HG02938 (cell line): Measurements from ENCODE around the gene KIF26A.

Experiments
- ATAC-seq: cut with Tn5 transposase; IDR thresholded peaks from one replicate; pipeline ENCODE4 v1.9.1; 2021; ENCODE audit warnings: mild to moderate bottlenecking, moderate library complexity; ENCODE audit not compliant: unreplicated experiment

Gene KIF26A

GRCh38 chr14:104101086-104101621, 37.2 kb upstream of the KIF26A start:
- ATAC-seq: no peak

GRCh38 chr14:104101651-104102281, 36.6 kb upstream of the KIF26A start:
- ATAC-seq: no peak

GRCh38 chr14:104102282-104102914, 36.0 kb upstream of the KIF26A start:
- ATAC-seq: no peak

- no peak for ATAC-seq
Observed at GRCh38 chr14:104103061-104103445, 35.3 kb upstream of the KIF26A start.

- ATAC-seq: no peak
Observed at GRCh38 chr14:104103446-104104075, 34.8 kb upstream of the KIF26A start.

GRCh38 chr14:104104076-104104901, 34.1 kb upstream of the KIF26A start:
- no peak for ATAC-seq

GRCh38 chr14:104105071-104105821, 33.1 kb upstream of the KIF26A start:
- no peak for ATAC-seq

- ATAC-seq: no peak
Observed at GRCh38 chr14:104105822-104106470, 32.4 kb upstream of the KIF26A start.

- no peak for ATAC-seq
Observed at GRCh38 chr14:104106471-104106991, 31.9 kb upstream of the KIF26A start.

- no peak for ATAC-seq
Observed at GRCh38 chr14:104107101-104107581, 31.2 kb upstream of the KIF26A start.

GRCh38 chr14:104107611-104108569, 30.5 kb upstream of the KIF26A start:
- ATAC-seq: no peak

- no peak for ATAC-seq
Observed at GRCh38 chr14:104108570-104109541, 29.5 kb upstream of the KIF26A start.

- no peak for ATAC-seq
Observed at GRCh38 chr14:104109731-104110361, 28.5 kb upstream of the KIF26A start.

- ATAC-seq: no peak
Observed at GRCh38 chr14:104110491-104111209, 27.7 kb upstream of the KIF26A start.

GRCh38 chr14:104111301-104112112, 26.9 kb upstream of the KIF26A start:
- ATAC-seq: no peak
